ENCODE results near the gene SNRPB. TPM values are rescaled to one million over a fixed set of nuclear protein-coding genes. Genes with fewer than 3 reads are reported as not detected.
A peak's percentile ranks its signal among the peaks of the same experiment; 100 is the strongest.

Gene SNRPB
- total and polyA plus RNA-seq, 2 of the 13 experiments (the other 11 are each of a cell fraction or from before 2014, with no cell fraction given): 473 to 844 TPM

DNA sequence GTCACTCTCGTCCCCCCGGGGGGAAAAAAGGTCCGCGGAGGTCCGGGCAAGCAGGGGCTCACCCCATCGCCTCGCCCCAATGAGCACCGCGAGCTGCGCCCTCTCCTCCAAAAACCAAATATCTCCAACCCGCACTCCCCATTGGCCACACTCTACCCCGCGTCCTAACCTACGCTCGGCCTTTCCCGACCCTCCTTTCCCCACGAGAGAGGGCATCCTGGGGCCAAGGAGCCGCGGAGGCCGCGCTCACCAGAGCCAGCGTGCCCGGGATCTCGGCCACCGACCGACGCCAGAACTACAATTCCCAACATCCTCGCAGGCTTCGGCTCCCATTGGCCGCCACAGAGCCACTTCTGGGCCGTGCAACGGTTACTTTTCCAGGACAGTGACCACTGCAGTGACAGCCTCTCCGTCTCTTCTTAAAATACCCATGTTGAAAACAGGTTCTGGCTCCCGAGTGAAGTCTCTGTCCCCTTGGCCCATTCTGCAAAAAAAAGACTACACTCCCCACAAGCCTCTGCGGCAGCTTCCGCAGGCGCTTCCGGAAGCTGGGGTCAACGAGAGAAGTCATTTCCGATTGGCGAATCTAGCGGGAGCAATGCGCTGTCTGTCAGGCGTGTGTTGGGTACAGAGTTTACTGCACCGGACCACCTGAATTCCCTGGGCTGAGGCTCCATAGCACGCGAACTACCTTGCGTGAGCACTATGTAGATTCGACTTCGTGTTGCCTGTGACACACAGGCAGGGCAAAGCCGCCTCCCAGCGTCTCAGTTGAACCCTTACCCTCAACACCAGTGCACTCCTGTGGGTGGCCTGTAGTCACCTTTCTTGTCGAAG, 38.3 kb upstream of the SNRPB start, which contains the start of gene ZNF343 (continued):
- TF ChIP-seq, protein P1, sequence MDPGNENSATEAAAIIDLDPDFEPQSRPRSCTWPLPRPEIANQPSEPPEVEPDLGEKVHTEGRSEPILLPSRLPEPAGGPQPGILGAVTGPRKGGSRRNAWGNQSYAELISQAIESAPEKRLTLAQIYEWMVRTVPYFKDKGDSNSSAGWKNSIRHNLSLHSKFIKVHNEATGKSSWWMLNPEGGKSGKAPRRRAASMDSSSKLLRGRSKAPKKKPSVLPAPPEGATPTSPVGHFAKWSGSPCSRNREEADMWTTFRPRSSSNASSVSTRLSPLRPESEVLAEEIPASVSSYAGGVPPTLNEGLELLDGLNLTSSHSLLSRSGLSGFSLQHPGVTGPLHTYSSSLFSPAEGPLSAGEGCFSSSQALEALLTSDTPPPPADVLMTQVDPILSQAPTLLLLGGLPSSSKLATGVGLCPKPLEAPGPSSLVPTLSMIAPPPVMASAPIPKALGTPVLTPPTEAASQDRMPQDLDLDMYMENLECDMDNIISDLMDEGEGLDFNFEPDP (CRISPR knock-in tag; conservative IDR thresholded peaks at IDR 0.05): peak; percentile 90; the same call in 1 of the 2 replicates
- TF ChIP-seq, protein P2, sequence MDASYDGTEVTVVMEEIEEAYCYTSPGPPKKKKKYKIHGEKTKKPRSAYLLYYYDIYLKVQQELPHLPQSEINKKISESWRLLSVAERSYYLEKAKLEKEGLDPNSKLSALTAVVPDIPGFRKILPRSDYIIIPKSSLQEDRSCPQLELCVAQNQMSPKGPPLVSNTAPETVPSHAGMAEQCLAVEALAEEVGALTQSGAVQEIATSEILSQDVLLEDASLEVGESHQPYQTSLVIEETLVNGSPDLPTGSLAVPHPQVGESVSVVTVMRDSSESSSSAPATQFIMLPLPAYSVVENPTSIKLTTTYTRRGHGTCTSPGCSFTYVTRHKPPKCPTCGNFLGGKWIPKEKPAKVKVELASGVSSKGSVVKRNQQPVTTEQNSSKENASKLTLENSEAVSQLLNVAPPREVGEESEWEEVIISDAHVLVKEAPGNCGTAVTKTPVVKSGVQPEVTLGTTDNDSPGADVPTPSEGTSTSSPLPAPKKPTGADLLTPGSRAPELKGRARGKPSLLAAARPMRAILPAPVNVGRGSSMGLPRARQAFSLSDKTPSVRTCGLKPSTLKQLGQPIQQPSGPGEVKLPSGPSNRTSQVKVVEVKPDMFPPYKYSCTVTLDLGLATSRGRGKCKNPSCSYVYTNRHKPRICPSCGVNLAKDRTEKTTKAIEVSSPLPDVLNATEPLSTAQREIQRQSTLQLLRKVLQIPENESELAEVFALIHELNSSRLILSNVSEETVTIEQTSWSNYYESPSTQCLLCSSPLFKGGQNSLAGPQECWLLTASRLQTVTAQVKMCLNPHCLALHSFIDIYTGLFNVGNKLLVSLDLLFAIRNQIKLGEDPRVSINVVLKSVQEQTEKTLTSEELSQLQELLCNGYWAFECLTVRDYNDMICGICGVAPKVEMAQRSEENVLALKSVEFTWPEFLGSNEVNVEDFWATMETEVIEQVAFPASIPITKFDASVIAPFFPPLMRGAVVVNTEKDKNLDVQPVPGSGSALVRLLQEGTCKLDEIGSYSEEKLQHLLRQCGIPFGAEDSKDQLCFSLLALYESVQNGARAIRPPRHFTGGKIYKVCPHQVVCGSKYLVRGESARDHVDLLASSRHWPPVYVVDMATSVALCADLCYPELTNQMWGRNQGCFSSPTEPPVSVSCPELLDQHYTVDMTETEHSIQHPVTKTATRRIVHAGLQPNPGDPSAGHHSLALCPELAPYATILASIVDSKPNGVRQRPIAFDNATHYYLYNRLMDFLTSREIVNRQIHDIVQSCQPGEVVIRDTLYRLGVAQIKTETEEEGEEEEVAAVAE (CRISPR knock-in tag; IDR thresholded peaks at IDR 0.05; ENCODE audit: borderline replicate concordance): peak; percentile 97
- no peak; the same call in 1 of the 2 replicates for TF ChIP-seq MAF1 (CRISPR knock-in tag; IDR thresholded peaks at IDR 0.05; ENCODE audit: borderline replicate concordance)
- TF ChIP-seq, protein P3, sequence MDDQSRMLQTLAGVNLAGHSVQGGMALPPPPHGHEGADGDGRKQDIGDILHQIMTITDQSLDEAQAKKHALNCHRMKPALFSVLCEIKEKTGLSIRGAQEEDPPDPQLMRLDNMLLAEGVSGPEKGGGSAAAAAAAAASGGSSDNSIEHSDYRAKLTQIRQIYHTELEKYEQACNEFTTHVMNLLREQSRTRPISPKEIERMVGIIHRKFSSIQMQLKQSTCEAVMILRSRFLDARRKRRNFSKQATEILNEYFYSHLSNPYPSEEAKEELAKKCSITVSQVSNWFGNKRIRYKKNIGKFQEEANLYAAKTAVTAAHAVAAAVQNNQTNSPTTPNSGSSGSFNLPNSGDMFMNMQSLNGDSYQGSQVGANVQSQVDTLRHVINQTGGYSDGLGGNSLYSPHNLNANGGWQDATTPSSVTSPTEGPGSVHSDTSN (CRISPR knock-in tag; IDR thresholded peaks at IDR 0.05; ENCODE audit: borderline replicate concordance): peak; percentile 37; the same call in 1 of the 2 replicates
- TF ChIP-seq ZNF598 (CRISPR knock-in tag; IDR thresholded peaks at IDR 0.05; ENCODE audit: borderline replicate concordance): peak; percentile 80
- TF ChIP-seq, protein P4, sequence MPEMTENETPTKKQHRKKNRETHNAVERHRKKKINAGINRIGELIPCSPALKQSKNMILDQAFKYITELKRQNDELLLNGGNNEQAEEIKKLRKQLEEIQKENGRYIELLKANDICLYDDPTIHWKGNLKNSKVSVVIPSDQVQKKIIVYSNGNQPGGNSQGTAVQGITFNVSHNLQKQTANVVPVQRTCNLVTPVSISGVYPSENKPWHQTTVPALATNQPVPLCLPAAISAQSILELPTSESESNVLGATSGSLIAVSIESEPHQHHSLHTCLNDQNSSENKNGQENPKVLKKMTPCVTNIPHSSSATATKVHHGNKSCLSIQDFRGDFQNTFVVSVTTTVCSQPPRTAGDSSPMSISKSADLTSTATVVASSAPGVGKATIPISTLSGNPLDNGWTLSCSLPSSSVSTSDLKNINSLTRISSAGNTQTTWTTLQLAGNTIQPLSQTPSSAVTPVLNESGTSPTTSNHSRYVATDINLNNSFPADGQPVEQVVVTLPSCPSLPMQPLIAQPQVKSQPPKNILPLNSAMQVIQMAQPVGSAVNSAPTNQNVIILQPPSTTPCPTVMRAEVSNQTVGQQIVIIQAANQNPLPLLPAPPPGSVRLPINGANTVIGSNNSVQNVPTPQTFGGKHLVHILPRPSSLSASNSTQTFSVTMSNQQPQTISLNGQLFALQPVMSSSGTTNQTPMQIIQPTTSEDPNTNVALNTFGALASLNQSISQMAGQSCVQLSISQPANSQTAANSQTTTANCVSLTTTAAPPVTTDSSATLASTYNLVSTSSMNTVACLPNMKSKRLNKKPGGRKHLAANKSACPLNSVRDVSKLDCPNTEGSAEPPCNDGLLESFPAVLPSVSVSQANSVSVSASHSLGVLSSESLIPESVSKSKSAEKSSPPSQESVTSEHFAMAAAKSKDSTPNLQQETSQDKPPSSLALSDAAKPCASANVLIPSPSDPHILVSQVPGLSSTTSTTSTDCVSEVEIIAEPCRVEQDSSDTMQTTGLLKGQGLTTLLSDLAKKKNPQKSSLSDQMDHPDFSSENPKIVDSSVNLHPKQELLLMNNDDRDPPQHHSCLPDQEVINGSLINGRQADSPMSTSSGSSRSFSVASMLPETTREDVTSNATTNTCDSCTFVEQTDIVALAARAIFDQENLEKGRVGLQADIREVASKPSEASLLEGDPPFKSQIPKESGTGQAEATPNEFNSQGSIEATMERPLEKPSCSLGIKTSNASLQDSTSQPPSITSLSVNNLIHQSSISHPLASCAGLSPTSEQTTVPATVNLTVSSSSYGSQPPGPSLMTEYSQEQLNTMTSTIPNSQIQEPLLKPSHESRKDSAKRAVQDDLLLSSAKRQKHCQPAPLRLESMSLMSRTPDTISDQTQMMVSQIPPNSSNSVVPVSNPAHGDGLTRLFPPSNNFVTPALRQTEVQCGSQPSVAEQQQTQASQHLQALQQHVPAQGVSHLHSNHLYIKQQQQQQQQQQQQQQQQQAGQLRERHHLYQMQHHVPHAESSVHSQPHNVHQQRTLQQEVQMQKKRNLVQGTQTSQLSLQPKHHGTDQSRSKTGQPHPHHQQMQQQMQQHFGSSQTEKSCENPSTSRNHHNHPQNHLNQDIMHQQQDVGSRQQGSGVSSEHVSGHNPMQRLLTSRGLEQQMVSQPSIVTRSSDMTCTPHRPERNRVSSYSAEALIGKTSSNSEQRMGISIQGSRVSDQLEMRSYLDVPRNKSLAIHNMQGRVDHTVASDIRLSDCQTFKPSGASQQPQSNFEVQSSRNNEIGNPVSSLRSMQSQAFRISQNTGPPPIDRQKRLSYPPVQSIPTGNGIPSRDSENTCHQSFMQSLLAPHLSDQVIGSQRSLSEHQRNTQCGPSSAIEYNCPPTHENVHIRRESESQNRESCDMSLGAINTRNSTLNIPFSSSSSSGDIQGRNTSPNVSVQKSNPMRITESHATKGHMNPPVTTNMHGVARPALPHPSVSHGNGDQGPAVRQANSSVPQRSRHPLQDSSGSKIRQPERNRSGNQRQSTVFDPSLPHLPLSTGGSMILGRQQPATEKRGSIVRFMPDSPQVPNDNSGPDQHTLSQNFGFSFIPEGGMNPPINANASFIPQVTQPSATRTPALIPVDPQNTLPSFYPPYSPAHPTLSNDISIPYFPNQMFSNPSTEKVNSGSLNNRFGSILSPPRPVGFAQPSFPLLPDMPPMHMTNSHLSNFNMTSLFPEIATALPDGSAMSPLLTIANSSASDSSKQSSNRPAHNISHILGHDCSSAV (CRISPR knock-in tag; IDR thresholded peaks at IDR 0.05; ENCODE audit: borderline replicate concordance): no peak
- peak; percentile 49; the same call in 1 of the 2 replicates for TF ChIP-seq ZNF224 (CRISPR knock-in tag; IDR thresholded peaks at IDR 0.05)
- TF ChIP-seq, protein P5, sequence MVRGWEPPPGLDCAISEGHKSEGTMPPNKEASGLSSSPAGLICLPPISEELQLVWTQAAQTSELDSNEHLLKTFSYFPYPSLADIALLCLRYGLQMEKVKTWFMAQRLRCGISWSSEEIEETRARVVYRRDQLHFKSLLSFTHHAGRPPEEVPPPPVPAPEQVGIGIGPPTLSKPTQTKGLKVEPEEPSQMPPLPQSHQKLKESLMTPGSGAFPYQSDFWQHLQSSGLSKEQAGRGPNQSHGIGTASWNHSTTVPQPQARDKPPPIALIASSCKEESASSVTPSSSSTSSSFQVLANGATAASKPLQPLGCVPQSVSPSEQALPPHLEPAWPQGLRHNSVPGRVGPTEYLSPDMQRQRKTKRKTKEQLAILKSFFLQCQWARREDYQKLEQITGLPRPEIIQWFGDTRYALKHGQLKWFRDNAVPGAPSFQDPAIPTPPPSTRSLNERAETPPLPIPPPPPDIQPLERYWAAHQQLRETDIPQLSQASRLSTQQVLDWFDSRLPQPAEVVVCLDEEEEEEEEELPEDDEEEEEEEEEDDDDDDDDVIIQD (CRISPR knock-in tag; IDR thresholded peaks at IDR 0.05; ENCODE audit: low read depth): no peak
- 0 out of 2 replicates have a peak, but pooled peaks have one; percentile 40 for TF ChIP-seq KDM6A (CRISPR knock-in tag; IDR thresholded peaks at IDR 0.05; ENCODE audit: low read depth)
